ENCODE results near the gene PSME3IP1. TPM values are rescaled to one million over a fixed set of nuclear protein-coding genes. Genes with fewer than 3 reads are reported as not detected.
A peak's percentile ranks its signal among the peaks of the same experiment; 100 is the strongest.

PSME3IP1 gene
- total and polyA plus RNA-seq, 9 of the 15 experiments (the other 6 are each of a cell fraction or from before 2014, with no cell fraction given) = 63.8 to 187 (median 142) TPM

- Histone ChIP-seq H3K79me2 (ENCODE audit: control insufficient read depth, insufficient read depth, low read length) (no peaks in the 10 kb centered on the region), H3K36me3 (ENCODE audit: control insufficient read depth, insufficient read depth, low read length) (peaks cover 79% of the 10 kb centered on the region), H2AFZ (ENCODE audit: low read depth, low read length) (no peak overlapping the region), H4K20me1 (replicated peaks; ENCODE audit: control insufficient read depth, insufficient read depth, low read length) (no peaks in the 10 kb centered on the region), H3K9me1 (ENCODE audit: control insufficient read depth, insufficient read depth, low read length) (no peaks in the 10 kb centered on the region), H3K4me3 (no peak overlapping the region), H3K9me3 (replicated peaks; ENCODE audit: control insufficient read depth, insufficient read depth, low read depth, low read length) (no peaks in the 10 kb centered on the region), H3K4me2 (ENCODE audit: insufficient read depth, low read length) (no peak overlapping the region), H3K9ac (ENCODE audit: insufficient read depth in 1 of 2, low read depth in 2 of 2, low read length in 2 of 2) (no peak overlapping the region), H3K27me3 (ENCODE audit: control insufficient read depth in 2 of 2, insufficient read depth in 2 of 2, low read length in 2 of 2) (no peaks in the 10 kb centered on the region), H3K4me1 (replicated peaks in 1 of 2; ENCODE audit: control insufficient read depth in 2 of 2, insufficient read depth in 2 of 2, low read length in 2 of 2) (no peaks in the 10 kb centered on the region), H3K27ac (ENCODE audit: extremely low read depth, low read depth, low read length) (no peak overlapping the region)
- DNase-seq (ENCODE audit: extremely low read depth in 1 of 4, low spot score in 3 of 4) (no peak), ATAC-seq (no peak), FAIRE-seq (no peak)
- TF ChIP-seq STAT6 (CRISPR knock-in tag; IDR thresholded peaks at IDR 0.05) (no peak), ZNF274 (IDR thresholded peaks at IDR 0.05; ENCODE audit: borderline replicate concordance, low read depth, low read length) (peak; percentile 86)
- ChIA-PET CTCF (ENCODE audit: low intra/inter-chr PET ratio) (no interaction called here), POLR2A (no interaction called here)
- intact Hi-C loops (cut with micrococcal nuclease) = no loop called here
- in situ Hi-C loops (cut with MboI) = no loop called here
- 67% methylated on average over 2 of the region's 2 CpGs for WGBS (ENCODE audit: insufficient coverage, low coverage, missing lambda C conversion rate)
- no TSS peak for BruUV-seq (replicated peaks)
These were observed 31.1 kb upstream of the PSME3IP1 start for GRCh38 chr16:57216968-57217367.

DNA sequence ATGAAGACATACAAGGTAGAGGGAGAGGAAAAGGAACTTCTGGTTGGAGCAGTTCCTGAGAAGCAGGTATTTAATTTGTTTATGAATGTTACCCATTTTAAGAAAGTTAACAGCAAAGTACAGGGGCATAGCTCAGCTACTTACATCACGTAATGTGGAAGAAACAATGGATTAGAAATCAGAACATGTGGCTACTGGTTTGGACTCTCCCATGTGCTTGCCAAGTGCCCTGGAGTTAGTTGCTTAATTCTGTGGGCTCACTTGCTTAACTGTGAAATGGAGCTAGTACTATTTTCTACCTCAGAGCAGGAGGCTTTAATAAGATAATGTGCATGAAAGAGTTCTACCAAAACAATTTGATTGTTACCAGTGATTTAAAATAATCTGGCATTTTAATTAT, 27.6 kb upstream of the PSME3IP1 start:
- Histone ChIP-seq H3K9me1 (ENCODE audit: control insufficient read depth, insufficient read depth, low read length) (no peaks in the 10 kb centered on the region), H3K36me3 (ENCODE audit: control insufficient read depth, insufficient read depth, low read length) (peaks cover 73% of the 10 kb centered on the region), H3K79me2 (ENCODE audit: control insufficient read depth, insufficient read depth, low read length) (no peaks in the 10 kb centered on the region), H3K4me1 (replicated peaks in 1 of 2; ENCODE audit: control insufficient read depth in 2 of 2, insufficient read depth in 2 of 2, low read length in 2 of 2) (no peaks in the 10 kb centered on the region), H3K4me3 (no peak overlapping the region), H3K9me3 (replicated peaks; ENCODE audit: control insufficient read depth, insufficient read depth, low read depth, low read length) (no peaks in the 10 kb centered on the region), H3K27ac (ENCODE audit: extremely low read depth, low read depth, low read length) (no peak overlapping the region), H2AFZ (ENCODE audit: low read depth, low read length) (no peak overlapping the region), H3K27me3 (ENCODE audit: control insufficient read depth in 2 of 2, insufficient read depth in 2 of 2, low read length in 2 of 2) (no peaks in the 10 kb centered on the region), H3K9ac (ENCODE audit: insufficient read depth in 1 of 2, low read depth in 2 of 2, low read length in 2 of 2) (no peak overlapping the region), H4K20me1 (replicated peaks; ENCODE audit: control insufficient read depth, insufficient read depth, low read length) (no peaks in the 10 kb centered on the region), H3K4me2 (ENCODE audit: insufficient read depth, low read length) (no peak overlapping the region)
- 95% methylated on average over 1 of the region's 1 CpG for WGBS (ENCODE audit: insufficient coverage, low coverage, missing lambda C conversion rate)
- intact Hi-C loops (cut with micrococcal nuclease) = no loop called here
- POLR2A ChIA-PET = interaction anchor here (0.6 to 1.9 kb wide), 5 partner anchors 13 to 733 kb away, joined by 3 to 5 read pairs (median 3); partner anchors contain the start of gene ARL2BP
- no peak for TF ChIP-seq PHF8 (IDR thresholded peaks at IDR 0.05; ENCODE audit: borderline replicate concordance, low read length)
- TF ChIP-seq CC2D1A (IDR thresholded peaks at IDR 0.05) = no peak
- no TSS peak for BruUV-seq (replicated peaks)
- ATAC-seq (no peak), DNase-seq (ENCODE audit: extremely low read depth in 1 of 4, low spot score in 3 of 4) (no peak), FAIRE-seq (no peak)
- CTCF ChIA-PET (ENCODE audit: low intra/inter-chr PET ratio) = no interaction called here
- in situ Hi-C loops (cut with MboI) = no loop called here

Measured in K562 (cell line).